NCI-H526 treated with DMSO at 0.1 percent for 48 hours (cell line): Measurements from ENCODE around the gene CCDC69.

Source experiments
- DNase-seq: peaks from one replicate; lab custom pipeline; 2025; lab: John Stamatoyannopoulos, UW

CCDC69 gene

DNA sequence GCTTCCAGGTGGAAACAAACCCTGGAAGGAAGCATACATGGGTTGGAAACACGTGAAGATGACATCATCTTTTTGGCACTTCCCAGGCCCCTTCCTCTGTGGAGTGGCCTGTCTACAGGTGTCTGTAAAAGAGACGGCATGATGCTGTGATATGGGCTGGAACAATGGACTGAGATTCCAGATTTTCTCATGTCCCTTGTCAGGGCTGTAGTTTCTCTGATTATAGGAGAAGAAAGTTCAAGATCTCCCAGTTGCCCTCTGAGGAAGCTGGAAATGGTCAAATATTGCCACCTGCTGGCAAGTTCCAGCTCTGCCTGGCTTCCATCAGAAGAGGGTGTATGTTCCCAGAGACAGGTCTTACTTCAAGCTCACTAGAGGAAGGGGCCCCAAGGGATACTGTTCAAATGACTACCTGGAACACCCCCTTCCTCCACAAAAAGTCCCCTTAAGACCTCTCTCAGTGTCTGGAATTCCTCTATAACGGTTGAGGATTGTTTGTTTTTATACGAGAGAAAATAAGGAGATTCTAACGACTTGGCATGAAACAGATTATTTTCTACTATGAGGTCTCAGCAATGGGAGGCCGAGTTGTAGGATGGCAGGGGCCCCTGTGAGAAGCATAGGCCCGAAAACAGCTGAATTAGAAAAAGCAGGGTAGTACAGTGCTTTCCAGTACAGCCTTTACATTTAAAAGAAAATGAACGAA lies 59.1 kb downstream of the CCDC69 start:
- peak; percentile 10 for DNase-seq

DNA sequence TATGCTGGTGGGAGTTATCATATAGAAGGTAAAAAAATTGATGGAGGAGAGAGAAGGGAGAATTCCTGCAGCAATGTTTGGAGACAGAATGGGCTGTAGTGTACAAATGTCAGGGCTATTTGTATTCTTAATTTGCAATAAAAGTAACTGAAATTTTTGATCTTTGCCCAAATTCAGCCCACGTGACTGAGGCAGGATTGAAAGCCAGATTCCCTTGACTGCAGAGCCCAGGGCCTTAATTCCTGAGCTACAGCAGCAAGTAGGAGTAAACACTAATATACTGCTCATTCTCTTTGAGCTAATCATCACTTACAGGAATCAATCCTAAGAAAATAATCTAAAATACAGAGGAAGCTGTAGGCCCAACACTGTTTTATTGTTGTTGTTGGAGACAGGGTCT lies 61.1 kb downstream of the CCDC69 start:
- DNase-seq, result no peak

GRCh38 chr5:151159649-151160373 lies 64.1 kb downstream of the CCDC69 start:
- DNase-seq, result no peak

DNA sequence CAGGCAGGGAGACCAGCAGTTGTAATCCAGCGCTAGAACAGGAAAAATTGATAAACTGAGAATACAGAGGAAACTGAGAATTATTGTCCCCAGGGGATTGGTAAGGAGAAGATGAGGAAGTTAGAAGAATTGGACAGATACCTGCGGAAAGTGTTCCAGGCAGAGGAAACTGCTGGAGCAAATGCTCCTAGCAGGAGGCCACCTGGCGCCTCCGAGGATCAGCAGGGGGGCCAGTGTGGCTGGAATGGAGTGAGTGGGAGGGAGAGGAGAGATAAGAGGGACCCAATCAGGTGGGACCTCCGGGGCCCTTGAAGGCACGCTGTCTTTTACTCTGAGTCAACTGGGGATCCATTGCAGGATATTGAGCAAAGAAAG lies 65.6 kb downstream of the CCDC69 start:
- DNase-seq, result no peak

- no peak for DNase-seq
Measured at GRCh38 chr5:151157426-151158286, 66.2 kb downstream of the CCDC69 start, which contains the start of gene ANXA6. ANXA6 (minus strand) TSS chr5:151157779; CDS start chr5:151147901, 9,878 bp downstream.

DNA sequence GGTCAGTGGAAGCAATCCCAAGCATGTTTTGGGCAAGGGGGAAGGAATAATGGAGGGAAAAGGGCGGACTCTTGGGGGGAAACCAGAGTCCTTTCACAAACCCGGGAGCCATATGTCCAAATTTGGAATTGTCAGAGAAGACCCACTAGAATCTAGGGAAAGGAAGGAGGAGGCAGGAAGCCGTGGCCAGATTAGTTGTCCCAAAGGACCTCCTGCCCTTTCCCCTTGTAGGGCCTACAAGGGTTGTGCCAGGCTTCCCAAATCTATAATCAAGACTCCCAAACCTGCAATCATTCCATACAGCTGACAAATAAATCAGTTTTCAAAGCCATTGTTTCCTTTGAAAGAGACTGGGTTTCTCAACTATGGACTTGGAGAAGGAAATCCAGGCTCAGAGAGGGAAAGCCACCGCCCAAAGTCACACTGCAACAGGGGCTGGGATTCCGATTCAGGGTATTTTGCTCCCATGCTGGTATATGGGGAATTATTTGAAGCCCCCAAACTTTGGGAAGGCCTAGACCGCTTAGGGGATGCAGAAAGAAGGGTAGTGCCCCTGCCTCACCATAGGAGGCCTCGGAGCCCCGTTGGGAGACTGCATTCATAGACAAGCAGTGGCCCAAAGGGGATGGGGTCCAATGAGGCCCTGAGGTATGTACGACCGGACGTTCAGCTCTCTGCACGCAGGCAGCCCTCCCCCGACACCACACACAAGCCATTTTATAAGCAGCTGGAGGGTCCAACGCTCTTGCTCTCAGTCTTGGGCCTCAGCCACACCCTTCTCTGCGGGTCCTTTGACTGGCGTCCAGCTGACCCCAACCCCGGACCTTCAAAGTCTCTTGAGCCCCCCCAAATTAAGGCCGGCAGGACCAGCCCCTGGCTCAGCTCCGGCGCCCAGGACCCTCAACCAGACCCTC lies 67.1 kb downstream of the CCDC69 start:
- no peak for DNase-seq

DNA sequence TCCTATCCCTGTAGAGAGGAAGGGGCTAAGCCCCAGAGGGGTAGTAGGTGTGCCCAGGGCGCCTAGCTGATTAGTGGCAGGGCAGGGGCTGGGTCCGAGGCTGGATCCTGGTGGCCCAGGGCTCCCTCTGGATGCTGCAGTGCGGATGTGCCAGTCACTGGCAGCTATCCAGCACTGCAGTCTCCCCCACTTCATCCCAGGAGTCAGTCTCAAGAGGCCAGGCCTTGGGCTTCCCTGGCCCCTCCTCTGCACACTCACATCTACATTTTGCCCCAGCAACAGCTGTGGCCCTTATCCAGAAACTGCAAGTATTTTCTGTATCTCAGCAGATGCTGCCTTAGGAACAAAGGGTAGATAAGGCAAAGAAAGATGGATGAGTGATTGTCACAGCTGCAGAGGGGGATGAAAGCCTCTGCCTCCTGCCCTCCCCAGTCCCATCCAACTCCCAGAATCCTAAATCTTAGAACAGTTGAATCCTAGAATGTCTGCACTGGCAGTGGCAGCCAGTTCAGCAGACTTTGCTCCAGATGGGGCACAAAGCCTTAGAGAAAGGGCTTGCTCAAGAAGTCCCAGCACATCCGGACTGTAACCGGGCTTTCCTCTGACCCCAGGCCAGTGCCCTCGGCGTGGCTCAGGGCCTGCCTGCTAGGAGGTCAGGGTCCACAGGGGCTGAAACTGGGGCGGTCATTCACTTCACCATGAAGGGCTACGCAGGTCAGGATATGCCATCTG lies 68.0 kb downstream of the CCDC69 start:
- no peak for DNase-seq

DNA sequence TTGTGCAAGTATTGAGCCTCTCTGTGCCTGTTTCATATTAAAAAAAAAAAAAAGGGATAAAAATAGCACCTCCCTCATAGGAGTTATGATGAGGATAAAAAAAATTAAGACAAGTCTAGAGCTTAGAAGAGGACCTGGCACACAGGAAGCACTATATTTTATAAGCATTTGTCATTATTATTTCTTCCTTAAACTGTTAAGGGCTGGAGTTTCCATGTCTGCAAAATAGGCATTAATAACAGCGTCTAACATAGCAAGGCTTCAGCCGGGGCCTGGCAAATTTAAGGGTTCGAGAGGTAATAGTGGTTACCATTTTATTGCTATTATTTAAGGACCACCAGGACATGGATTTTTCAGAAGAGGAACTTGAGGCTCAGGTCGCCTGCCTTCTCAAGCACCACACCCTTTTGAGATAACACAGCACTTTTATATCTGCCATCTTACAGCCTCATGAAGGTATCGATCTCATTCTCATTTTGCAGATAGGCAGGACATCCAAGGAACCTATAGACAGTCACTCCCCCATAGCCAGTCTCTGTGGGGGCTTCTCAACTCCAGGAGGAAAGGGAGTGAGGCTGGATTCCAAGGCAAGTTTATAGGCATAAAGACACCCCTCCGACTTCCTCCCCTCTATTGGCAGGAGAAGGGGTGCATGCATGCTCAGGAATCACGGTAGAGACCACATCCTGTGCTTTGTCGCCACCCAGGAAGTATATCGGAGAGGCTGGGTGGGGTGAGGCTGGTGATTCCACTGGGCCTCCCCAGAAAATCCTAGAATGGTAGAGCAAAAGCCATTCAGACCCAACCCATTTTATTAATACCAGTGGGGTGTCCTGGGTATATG lies 68.7 kb downstream of the CCDC69 start:
- no peak for DNase-seq

DNA sequence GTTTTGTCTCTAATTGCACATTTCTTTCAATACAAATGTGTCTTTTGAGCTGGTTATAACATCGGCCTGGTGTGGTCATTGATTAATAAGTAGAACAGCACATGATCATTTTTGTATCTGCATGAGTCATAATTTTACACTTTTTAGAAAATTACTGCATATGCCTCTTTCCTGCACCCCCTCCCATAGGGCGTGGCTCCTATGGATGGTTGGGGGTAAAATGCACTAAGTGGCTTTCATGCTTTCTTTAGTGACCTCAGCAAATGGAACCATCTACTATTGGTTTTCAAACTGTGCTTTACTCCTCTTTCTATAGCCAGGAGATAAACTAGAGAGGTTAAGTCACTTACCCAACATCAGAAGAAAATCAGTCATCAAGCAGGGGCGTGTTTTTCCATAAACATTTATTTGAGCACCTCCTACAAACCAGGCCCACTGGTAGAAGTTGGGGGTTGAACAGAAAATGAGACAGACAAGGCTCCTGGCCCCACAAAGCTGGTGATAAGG lies 70.1 kb downstream of the CCDC69 start:
- DNase-seq, result no peak

- no peak for DNase-seq
Measured at GRCh38 chr5:151153300-151153699, 70.6 kb downstream of the CCDC69 start.

DNA sequence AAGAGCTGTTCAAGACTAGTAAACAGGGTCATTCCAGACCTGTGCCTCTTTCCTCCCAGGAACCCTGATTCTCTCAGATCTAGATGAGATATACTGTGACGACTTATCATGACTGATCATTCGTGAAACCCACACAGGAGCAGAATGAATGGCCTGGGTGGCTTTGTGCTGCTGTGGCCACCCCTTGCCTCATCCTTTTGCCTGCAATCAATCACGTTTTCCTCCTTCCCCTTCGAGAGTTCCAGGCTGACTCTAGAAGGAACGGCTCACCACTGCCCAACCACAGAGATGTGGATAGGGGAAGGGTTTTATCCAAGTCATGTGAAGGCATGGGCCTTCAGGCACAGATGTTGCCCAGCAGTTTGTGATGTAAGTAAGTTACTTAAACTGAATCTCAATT lies 72.1 kb downstream of the CCDC69 start:
- DNase-seq, result no peak

DNA sequence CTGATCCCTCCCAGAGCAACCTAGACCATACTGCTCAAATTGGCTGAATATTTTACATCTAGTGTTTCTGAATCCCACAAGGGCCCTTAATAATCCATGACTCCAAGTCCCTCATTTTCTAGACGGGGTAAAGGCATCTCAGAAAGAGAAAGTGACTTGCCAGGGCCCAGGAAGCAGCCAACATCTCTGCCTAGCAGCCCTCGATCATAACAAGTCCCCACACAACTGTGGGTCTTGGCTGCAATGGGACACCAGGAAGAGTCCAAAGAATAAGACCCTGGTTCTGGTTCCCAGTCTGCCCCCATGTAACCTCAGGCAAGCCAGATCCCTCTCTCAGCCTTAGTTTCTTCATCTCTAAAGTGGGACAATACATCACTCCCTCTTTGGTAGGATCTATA lies 72.6 kb downstream of the CCDC69 start:
- no peak for DNase-seq

- DNase-seq, result no peak
Measured at GRCh38 chr5:151150471-151151262, 73.2 kb downstream of the CCDC69 start.

- no peak for DNase-seq
Measured at GRCh38 chr5:151148583-151148982, 75.3 kb downstream of the CCDC69 start.

DNA sequence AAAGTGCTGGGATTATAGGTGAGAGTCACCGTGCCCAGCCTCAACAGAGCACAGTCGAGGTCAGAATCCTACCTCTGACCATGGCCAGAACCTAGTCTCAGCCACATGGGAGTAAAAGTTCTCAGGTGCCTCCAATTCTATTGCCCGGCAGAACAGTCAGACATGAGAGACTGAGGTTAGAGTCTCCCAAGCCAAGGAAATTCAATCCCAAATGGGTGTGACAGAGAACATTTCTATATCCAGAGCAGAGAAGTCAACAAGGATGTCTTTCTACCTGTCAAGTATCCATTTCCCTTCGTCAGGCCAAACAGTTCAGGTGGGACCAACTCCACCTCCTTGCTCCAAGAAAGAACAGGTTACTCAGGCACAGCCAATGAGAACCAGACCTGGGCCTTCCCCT lies 76.9 kb downstream of the CCDC69 start:
- DNase-seq, result no peak

DNA sequence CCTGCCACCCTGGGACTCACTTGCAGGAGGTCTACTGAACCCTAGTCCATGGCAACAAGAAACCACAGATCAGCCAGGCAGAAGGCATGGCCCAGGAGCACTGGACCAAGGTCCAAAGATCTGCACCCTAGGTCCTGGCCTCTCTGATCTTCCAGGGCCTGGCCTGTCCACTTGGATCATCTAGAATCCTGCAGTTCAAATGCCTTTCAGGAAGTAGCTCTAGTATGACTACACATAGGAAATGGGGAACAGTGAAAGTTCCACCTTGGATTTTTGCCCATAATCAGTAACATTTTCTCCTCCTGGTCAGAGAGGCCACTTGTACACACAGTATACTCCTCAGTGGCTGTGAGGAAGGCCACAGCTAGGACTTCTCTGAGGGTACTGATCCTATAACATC lies 77.8 kb downstream of the CCDC69 start:
- no peak for DNase-seq

GRCh38 chr5:151144922-151145321 lies 79.0 kb downstream of the CCDC69 start:
- DNase-seq, result no peak

GRCh38 chr5:151144275-151144674 lies 79.6 kb downstream of the CCDC69 start:
- DNase-seq, result no peak

DNA sequence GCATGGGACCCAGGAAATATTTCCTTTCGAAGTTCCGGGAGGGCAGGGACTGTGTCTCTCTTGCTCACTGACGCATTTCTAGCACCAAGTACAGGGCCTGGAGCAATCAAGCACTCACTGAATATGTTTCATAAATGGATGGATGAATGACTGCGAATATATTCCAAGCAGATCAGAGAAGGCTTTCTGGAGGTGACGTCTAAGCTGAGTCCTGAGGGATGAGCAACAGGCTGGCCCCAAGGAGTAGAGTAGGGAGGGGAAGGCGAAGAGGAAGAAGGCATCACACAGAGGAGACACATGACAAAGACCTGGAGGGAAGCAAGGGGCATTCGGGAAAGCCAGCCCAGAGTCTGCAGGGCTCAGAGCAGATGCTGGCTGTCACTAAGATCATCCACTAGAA lies 80.2 kb downstream of the CCDC69 start:
- DNase-seq, result no peak
